SU-DHL-6 (cell line): ENCODE measurements around the gene PROSER3.
"Not testable (repeated sequence)": the region's sequence is repeated elsewhere in the genome, so short reads cannot be mapped to it uniquely, and the experiment has no call there.

Experiments used
- H2AFZ ChIP-seq: fragments of 200-600 bp; sonication (generic); 2 replicates; pipeline ENCODE4 v1.6.1; 2014; ENCODE audit warnings: low read depth, mild to moderate bottlenecking, moderate library complexity, mixed read lengths, antibody characterized with exemption, low read length; ENCODE audit not compliant: severe bottlenecking
- H3F3A ChIP-seq: fragments of 200-600 bp; shearing (Covaris generic); 2 replicates; pipeline ENCODE4 v1.6.0; 2016; ENCODE audit warnings: antibody characterized with exemption, mild to moderate bottlenecking; ENCODE audit not compliant: insufficient read depth
- H3K27ac ChIP-seq: fragments of 200-600 bp; sonication (generic); 2 replicates; pipeline ENCODE4 v1.5.1; 2016; ENCODE audit warnings: low read depth, mild to moderate bottlenecking, low read length, moderate library complexity, mixed read lengths
- H3K27me3 ChIP-seq: fragments of 200-600 bp; sonication (generic), shearing (Covaris generic); 2 replicates; pipeline ENCODE4 v1.6.0; 2014; ENCODE audit warnings: mild to moderate bottlenecking, low read length
- H3K36me3 ChIP-seq: fragments of 200-600 bp; sonication (generic); 2 replicates; pipeline ENCODE4 v1.6.1; 2014; ENCODE audit warnings: mild to moderate bottlenecking, low read length, mixed read lengths
- H3K4me2 ChIP-seq: fragments of 300-600, 200-600 bp; shearing (Covaris generic), sonication (generic); 2 replicates; pipeline ENCODE4 v1.6.0; 2014; ENCODE audit warnings: low read length, low read depth, mild to moderate bottlenecking; ENCODE audit not compliant: poor library complexity, severe bottlenecking
- H3K4me3 ChIP-seq: fragments of 200-600 bp; sonication (generic); 2 replicates; pipeline ENCODE4 v1.5.1; 2014; ENCODE audit warnings: antibody characterized with exemption, low read length, mild to moderate bottlenecking, mixed read lengths; ENCODE audit not compliant: insufficient read depth, poor library complexity, severe bottlenecking
- H3K79me2 ChIP-seq: fragments of 200-600 bp; sonication (generic); 2 replicates; pipeline ENCODE4 v1.6.1; 2014; ENCODE audit warnings: mild to moderate bottlenecking, low read length, moderate library complexity; ENCODE audit not compliant: insufficient read depth
- H3K9ac ChIP-seq: fragments of 200-600 bp; sonication (generic); 2 replicates; pipeline ENCODE4 v1.7.0; 2014; ENCODE audit warnings: mild to moderate bottlenecking, low read length
- H3K9me2 ChIP-seq: fragments of 200-600 bp; sonication (generic); replicated peaks from 2 replicates; pipeline ENCODE4 v1.6.1; 2014; ENCODE audit warnings: low read length; ENCODE audit not compliant: insufficient read depth
- H3K9me3 ChIP-seq: fragments of 200-600 bp; sonication (generic); 2 replicates; pipeline ENCODE4 v1.6.1; 2014; ENCODE audit warnings: low read length, mixed read lengths; ENCODE audit not compliant: insufficient read depth
- H4K20me1 ChIP-seq: fragments of 200-600 bp; sonication (generic); 2 replicates; pipeline ENCODE4 v1.6.1; 2014; ENCODE audit warnings: low read depth, mild to moderate bottlenecking, antibody characterized with exemption, low read length, moderate library complexity, mixed read lengths
- EZH2phosphoT487 ChIP-seq: fragments of 200-600 bp; sonication (generic), shearing (Covaris generic); conservative IDR thresholded peaks from 2 replicates; pipeline ENCODE4 v1.6.1; 2018; ENCODE audit warnings: mild to moderate bottlenecking, antibody characterized with exemption, low read length, moderate library complexity, mixed read lengths
- TF ChIP-seq, protein P1 (sequence below): fragments of 200-600 bp; sonication (generic); IDR thresholded peaks from one replicate; pipeline ENCODE4 v1.5.1; 2017; ENCODE audit warnings: antibody characterized with exemption, mild to moderate bottlenecking, low read length, moderate library complexity; ENCODE audit not compliant: insufficient read depth, poor library complexity, severe bottlenecking

PROSER3 gene

DNA sequence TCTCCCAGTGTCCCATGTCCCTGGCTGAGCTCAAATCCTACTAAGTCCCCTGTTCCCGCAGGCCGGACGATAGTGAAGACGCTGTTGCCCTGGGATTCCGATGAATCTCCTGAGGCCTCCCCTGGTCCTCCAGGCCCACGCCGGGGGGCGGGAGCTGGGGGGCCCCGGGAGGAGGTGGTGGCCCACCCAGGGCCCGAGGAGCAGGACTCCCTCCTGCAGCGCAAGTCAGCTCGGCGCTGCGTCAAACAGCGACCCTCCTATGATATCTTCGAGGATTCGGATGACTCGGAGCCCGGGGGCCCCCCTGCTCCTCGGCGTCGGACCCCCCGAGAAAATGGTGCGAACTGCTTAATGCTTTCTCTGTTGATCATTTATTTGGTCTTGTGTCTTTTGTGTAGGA is 34.3 kb upstream of the PROSER3 start:
- Histone ChIP-seq H3K36me3 (no peaks in the 10 kb centered on the region; the same call in 1 of the 2 replicates), H3F3A (no peaks in the 10 kb centered on the region), H3K9me3 (no peaks in the 10 kb centered on the region), H3K4me3 (no peak overlapping the region), H3K79me2 (peaks cover 16% of the 10 kb centered on the region), H3K27ac (no peak overlapping the region), H3K9ac (no peak overlapping the region), H3K27me3 (no peaks in the 10 kb centered on the region), H3K4me2 (no peak overlapping the region), H4K20me1 (no peaks in the 10 kb centered on the region), H2AFZ (no peak overlapping the region), H3K9me2 (no peaks in the 10 kb centered on the region)
- TF ChIP-seq, protein P1, sequence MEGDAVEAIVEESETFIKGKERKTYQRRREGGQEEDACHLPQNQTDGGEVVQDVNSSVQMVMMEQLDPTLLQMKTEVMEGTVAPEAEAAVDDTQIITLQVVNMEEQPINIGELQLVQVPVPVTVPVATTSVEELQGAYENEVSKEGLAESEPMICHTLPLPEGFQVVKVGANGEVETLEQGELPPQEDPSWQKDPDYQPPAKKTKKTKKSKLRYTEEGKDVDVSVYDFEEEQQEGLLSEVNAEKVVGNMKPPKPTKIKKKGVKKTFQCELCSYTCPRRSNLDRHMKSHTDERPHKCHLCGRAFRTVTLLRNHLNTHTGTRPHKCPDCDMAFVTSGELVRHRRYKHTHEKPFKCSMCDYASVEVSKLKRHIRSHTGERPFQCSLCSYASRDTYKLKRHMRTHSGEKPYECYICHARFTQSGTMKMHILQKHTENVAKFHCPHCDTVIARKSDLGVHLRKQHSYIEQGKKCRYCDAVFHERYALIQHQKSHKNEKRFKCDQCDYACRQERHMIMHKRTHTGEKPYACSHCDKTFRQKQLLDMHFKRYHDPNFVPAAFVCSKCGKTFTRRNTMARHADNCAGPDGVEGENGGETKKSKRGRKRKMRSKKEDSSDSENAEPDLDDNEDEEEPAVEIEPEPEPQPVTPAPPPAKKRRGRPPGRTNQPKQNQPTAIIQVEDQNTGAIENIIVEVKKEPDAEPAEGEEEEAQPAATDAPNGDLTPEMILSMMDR, result no peak
- TF ChIP-seq EZH2phosphoT487, result no peak

DNA sequence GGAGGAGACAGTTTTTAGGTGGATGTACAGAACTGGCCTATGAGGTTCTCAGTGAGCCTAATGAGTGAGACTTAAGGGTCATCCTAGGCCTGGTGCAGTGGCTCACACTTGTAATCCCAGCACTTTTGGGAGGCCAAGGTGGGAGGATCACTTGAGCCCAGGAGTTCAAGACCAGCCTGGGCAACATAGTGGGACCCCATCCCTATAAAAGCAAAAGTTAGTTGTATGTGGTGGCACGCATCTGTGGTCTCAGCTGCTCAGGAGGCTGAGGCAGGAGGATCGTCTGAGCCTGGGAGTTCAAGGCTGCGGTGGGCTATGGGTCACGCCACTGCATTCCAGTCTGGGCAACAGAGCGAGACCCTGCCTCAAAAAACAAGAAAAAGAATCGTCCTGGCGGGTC is 33.8 kb upstream of the PROSER3 start:
- H3K27ac ChIP-seq, H3K27me3 ChIP-seq, H3F3A ChIP-seq, H3K4me2 ChIP-seq, H2AFZ ChIP-seq, H4K20me1 ChIP-seq, H3K4me3 ChIP-seq, H3K9me3 ChIP-seq, H3K36me3 ChIP-seq, H3K9me2 ChIP-seq, H3K9ac ChIP-seq: not testable (repeated sequence)
- peaks cover 11% of the 10 kb centered on the region for H3K79me2 ChIP-seq

DNA sequence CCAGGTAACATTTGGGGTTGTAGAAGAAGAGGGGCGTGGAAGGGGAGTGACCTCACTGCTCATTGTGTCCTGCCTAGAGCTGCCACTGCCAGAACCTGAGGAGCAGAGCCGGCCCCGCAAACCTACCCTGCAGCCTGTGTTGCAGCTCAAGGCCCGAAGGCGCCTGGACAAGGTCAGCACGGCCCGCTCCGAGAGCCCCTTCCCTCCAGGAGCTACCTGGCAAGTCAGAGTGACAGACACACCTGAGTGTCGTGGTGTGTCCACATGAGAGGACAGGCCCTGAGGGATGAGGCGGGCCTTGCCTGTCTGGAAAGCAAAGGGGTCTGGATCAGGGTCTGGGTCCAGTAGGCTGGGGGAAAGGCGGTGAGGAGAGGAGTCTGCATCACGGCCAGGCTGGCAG is 33.4 kb upstream of the PROSER3 start:
- H4K20me1 ChIP-seq, result no peaks in the 10 kb centered on the region
- TF ChIP-seq, protein P1, result no peak
- TF ChIP-seq EZH2phosphoT487, result no peak
- no peaks in the 10 kb centered on the region; the same call in 1 of the 2 replicates for H3K36me3 ChIP-seq
- no peaks in the 10 kb centered on the region for H3F3A ChIP-seq
- no peaks in the 10 kb centered on the region for H3K27me3 ChIP-seq
- peaks cover 7% of the 10 kb centered on the region for H3K79me2 ChIP-seq
- no peak overlapping the region for H3K4me2 ChIP-seq
- H2AFZ ChIP-seq, result no peak overlapping the region
- no peaks in the 10 kb centered on the region for H3K9me3 ChIP-seq
- H3K27ac ChIP-seq, result no peak overlapping the region
- no peak overlapping the region for H3K4me3 ChIP-seq
- H3K9ac ChIP-seq, result no peak overlapping the region
- no peaks in the 10 kb centered on the region for H3K9me2 ChIP-seq

DNA sequence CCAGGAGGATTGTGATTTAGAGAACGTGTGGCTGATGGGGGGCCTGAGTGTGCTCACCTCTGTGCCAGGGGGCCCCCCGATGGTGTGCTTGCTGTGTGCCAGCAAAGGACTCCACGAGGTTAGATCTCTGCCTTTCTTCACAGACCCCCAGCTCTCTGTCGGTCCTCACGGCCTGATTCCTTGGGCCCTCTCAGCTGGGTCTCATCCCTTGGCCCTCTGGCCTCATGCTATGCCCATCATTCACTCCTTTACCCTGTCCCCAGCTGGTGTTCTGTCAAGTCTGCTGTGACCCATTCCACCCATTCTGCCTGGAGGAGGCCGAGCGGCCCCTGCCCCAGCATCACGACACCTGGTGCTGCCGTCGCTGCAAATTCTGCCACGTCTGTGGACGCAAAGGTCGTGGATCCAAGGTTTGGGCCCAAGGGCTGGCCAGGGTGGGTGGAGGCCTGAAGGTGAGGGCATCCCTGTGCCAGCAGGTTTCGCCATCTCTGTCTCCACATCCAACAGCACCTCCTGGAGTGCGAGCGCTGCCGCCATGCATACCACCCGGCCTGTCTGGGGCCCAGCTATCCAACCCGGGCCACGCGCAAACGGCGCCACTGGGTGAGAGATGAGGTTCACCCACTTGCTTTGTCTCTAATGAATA is 32.6 kb upstream of the PROSER3 start:
- Histone ChIP-seq H3K9me3 (no peaks in the 10 kb centered on the region), H3K9me2 (no peaks in the 10 kb centered on the region), H3K4me2 (no peak overlapping the region), H2AFZ (no peak overlapping the region), H4K20me1 (no peaks in the 10 kb centered on the region), H3K36me3 (no peaks in the 10 kb centered on the region; the same call in 1 of the 2 replicates), H3K4me3 (no peak overlapping the region), H3K79me2 (no peaks in the 10 kb centered on the region), H3K9ac (no peak overlapping the region), H3F3A (no peaks in the 10 kb centered on the region), H3K27ac (no peak overlapping the region), H3K27me3 (no peaks in the 10 kb centered on the region)
- TF ChIP-seq, protein P1, result no peak
- TF ChIP-seq EZH2phosphoT487, result no peak
